Suppressor macrophage (primary cell): ENCODE results near the gene THBD.

ENCODE experiments used
- DNase-seq, 4 experiments: peaks; one replicate each; pipeline ENCODE4 v3.0.0-alpha.2; 2020 to 2022

The THBD gene

GRCh38 chr20:23034721-23035671 lies 14.5 kb downstream of the THBD start, which contains the start of gene SSTR4:
TSS of gene SSTR4 (plus strand) at chr20:23035312. CDS start at chr20:23035484, 172 bp downstream.
- DNase-seq = peak in 1 of 4 experiments; percentile 31

GRCh38 chr20:23033918-23034317 lies 15.6 kb downstream of the THBD start:
- no peak for DNase-seq

- DNase-seq = no peak
Measured at GRCh38 chr20:23032750-23033078, 16.8 kb downstream of the THBD start.

- DNase-seq = no peak
Measured at GRCh38 chr20:23032056-23032749, 17.3 kb downstream of the THBD start.

GRCh38 chr20:23031346-23031745 lies 18.1 kb downstream of the THBD start:
- no peak for DNase-seq

- DNase-seq = peak; percentile 70 to 89 (median 88)
Measured at GRCh38 chr20:23029324-23029723, 20.1 kb downstream of the THBD start.

- DNase-seq = peak in 1 of 4 experiments; percentile 27
Measured at GRCh38 chr20:23028392-23028791, 21.1 kb downstream of the THBD start.

- peak; percentile 71 to 88 (median 82) for DNase-seq
Measured at GRCh38 chr20:23027721-23028120, 21.8 kb downstream of the THBD start.

GRCh38 chr20:23025503-23025902 lies 24.0 kb downstream of the THBD start:
- peak; percentile 87 to 94 (median 87) for DNase-seq

- DNase-seq = no peak
Measured at GRCh38 chr20:23024701-23025100, 24.8 kb downstream of the THBD start.

GRCh38 chr20:23023621-23024177 lies 25.8 kb downstream of the THBD start:
- DNase-seq = peak in 2 of 4 experiments; percentile 22 to 23

GRCh38 chr20:23022849-23023248 lies 26.6 kb downstream of the THBD start:
- no peak for DNase-seq

- DNase-seq = peak in 2 of 4 experiments; percentile 42 to 60
Measured at GRCh38 chr20:23021951-23022350, 27.5 kb downstream of the THBD start.

GRCh38 chr20:23021541-23021940 lies 27.9 kb downstream of the THBD start:
- DNase-seq = peak in 3 of 4 experiments; percentile 37 to 54 (median 43)

GRCh38 chr20:23020230-23021018 lies 29.0 kb downstream of the THBD start:
- DNase-seq = no peak

- DNase-seq = no peak
Measured at GRCh38 chr20:23019403-23019802, 30.1 kb downstream of the THBD start.

- DNase-seq = no peak
Measured at GRCh38 chr20:23018941-23019340, 30.5 kb downstream of the THBD start.

GRCh38 chr20:23018432-23018831 lies 31.0 kb downstream of the THBD start:
- DNase-seq = no peak

- no peak for DNase-seq
Measured at GRCh38 chr20:23017516-23017915, 32.0 kb downstream of the THBD start.

GRCh38 chr20:23013429-23013828 lies 36.0 kb downstream of the THBD start:
- DNase-seq = no peak

- no peak for DNase-seq
Measured at GRCh38 chr20:23011008-23011721, 38.3 kb downstream of the THBD start.

GRCh38 chr20:23010096-23010495 lies 39.4 kb downstream of the THBD start:
- no peak for DNase-seq
